ENCODE measurements around the gene CIB1.

Gene CIB1

DNA sequence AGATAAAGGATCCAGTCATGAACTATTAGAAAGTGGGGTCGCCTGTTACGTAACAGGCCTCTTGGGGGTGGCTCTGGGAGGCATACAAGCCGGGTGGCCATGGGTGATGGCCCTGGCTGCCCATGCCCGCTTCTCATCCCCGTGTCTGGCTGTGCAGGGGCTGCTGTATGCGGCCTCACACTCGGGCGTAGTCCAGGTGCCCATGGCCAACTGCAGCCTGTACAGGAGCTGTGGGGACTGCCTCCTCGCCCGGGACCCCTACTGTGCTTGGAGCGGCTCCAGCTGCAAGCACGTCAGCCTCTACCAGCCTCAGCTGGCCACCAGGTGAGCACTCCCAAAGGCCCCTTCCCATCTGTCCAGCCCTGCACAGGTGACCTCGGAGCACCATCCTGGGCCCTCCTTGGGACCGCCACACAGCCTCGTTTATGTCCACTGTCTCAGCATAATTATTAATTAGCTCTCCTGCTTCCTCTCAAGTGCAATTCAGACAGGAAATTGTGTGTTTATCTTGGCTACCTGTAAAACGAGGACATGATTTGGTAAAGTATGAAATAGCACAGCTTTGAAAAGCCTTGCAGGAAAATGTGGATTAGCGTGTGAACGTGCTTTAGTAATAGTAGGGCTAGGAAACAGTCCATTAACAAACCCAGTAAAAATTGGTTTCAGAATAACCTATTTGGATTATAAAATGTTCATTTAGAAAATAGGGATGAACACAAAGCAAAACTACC, 8.1 kb downstream of the CIB1 start:
- no peak overlapping the region for H2BK5ac ChIP-seq (ENCODE audit: low read length)
- no peak overlapping the region for H3K23ac ChIP-seq (ENCODE audit: low read length)
- peaks cover 5% of the 10 kb centered on the region for H3K36me3 ChIP-seq (ENCODE audit: control insufficient read depth, insufficient read depth, low read length)
- no peaks in the 10 kb centered on the region for H3K79me2 ChIP-seq (ENCODE audit: control insufficient read depth, insufficient read depth, low read length)
- no peak overlapping the region for H4K5ac ChIP-seq (ENCODE audit: low read length)
- H3K18ac ChIP-seq (ENCODE audit: low read length) = no peak overlapping the region
- no peaks in the 10 kb centered on the region for H3K4me1 ChIP-seq (ENCODE audit: control insufficient read depth, low read depth, low read length)
- no peak overlapping the region for H2AK5ac ChIP-seq (ENCODE audit: low read length)
- no peak overlapping the region for H3K27ac ChIP-seq (ENCODE audit: low read depth, low read length)
- no peak overlapping the region for H2BK15ac ChIP-seq (replicated peaks; ENCODE audit: low read depth)
- H3K4me3 ChIP-seq (ENCODE audit: low read length) = no peak overlapping the region
- no peak overlapping the region for H2BK120ac ChIP-seq (ENCODE audit: low read depth, low read length)
- H3K79me1 ChIP-seq (ENCODE audit: low read length) = no peaks in the 10 kb centered on the region
- no peak overlapping the region for H3K4ac ChIP-seq (ENCODE audit: low read depth, low read length)
- no CpG with 5 or more reads among the region's 18 CpGs for WGBS (ENCODE audit: extremely low coverage, insufficient coverage, low lambda C conversion rate)
- no peak overlapping the region for H3K56ac ChIP-seq (ENCODE audit: low read length)
- no peak overlapping the region for H3K4me2 ChIP-seq (ENCODE audit: low read length)
- DNase-seq = no peak
- H3K9ac ChIP-seq (ENCODE audit: low read length) = no peak overlapping the region
- H3K27me3 ChIP-seq (ENCODE audit: insufficient read depth, low read length, poor library complexity) = no peaks in the 10 kb centered on the region
- H4K8ac ChIP-seq (ENCODE audit: low read depth, low read length) = no peak overlapping the region

DNA sequence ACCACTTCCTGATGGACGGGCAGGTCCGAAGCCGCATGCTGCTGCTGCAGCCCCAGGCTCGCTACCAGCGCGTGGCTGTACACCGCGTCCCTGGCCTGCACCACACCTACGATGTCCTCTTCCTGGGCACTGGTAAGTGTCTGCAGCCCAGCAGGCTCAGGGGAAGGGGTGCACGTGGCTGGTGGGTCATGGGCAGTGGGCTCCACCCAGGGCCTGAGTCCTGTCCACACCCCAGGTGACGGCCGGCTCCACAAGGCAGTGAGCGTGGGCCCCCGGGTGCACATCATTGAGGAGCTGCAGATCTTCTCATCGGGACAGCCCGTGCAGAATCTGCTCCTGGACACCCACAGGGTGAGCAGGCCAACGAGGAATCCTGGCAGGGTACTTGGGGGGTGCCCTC, 8.7 kb downstream of the CIB1 start:
- no CpG with 5 or more reads among the region's 17 CpGs for WGBS (ENCODE audit: extremely low coverage, insufficient coverage, low lambda C conversion rate)
- Histone ChIP-seq H3K4me1 (ENCODE audit: control insufficient read depth, low read depth, low read length) (no peaks in the 10 kb centered on the region), H4K5ac (ENCODE audit: low read length) (no peak overlapping the region), H3K23ac (ENCODE audit: low read length) (no peak overlapping the region), H3K9ac (ENCODE audit: low read length) (no peak overlapping the region), H3K56ac (ENCODE audit: low read length) (no peak overlapping the region), H3K79me1 (ENCODE audit: low read length) (no peaks in the 10 kb centered on the region), H3K4me2 (ENCODE audit: low read length) (no peak overlapping the region), H3K27ac (ENCODE audit: low read depth, low read length) (no peak overlapping the region), H2BK15ac (replicated peaks; ENCODE audit: low read depth) (no peak overlapping the region), H2BK120ac (ENCODE audit: low read depth, low read length) (no peak overlapping the region), H2BK5ac (ENCODE audit: low read length) (no peak overlapping the region), H2AK5ac (ENCODE audit: low read length) (no peak overlapping the region), H3K4me3 (ENCODE audit: low read length) (no peak overlapping the region), H3K4ac (ENCODE audit: low read depth, low read length) (no peak overlapping the region), H4K8ac (ENCODE audit: low read depth, low read length) (no peak overlapping the region), H3K27me3 (ENCODE audit: insufficient read depth, low read length, poor library complexity) (no peaks in the 10 kb centered on the region), H3K79me2 (ENCODE audit: control insufficient read depth, insufficient read depth, low read length) (no peaks in the 10 kb centered on the region), H3K18ac (ENCODE audit: low read length) (no peak overlapping the region), H3K36me3 (ENCODE audit: control insufficient read depth, insufficient read depth, low read length) (peaks cover 3% of the 10 kb centered on the region)
- no peak for DNase-seq

DNA sequence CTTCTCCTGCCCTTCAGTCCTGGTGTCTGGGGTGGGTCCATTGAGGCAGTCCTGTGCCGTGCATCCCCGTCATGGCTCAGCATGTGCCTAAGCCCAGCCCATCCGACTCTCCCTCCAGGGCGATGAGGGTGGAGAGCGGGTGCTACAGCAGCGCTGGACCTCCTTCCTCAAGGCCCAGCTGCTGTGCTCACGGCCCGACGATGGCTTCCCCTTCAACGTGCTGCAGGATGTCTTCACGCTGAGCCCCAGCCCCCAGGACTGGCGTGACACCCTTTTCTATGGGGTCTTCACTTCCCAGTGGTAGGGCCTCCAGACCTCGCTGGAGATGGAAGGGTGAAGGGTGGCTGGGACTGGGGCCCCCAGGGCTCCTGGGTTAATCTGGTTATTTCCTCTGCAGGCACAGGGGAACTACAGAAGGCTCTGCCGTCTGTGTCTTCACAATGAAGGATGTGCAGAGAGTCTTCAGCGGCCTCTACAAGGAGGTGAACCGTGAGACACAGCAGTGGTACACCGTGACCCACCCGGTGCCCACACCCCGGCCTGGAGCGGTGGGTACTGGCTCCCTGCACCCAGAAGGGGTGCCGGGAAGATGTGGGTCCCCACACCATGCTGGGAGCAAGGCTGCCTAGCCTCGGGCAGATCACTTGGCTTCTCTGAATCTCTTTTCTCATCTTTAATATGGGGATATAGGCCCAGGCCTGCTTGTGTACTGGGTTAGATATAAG, 10.1 kb downstream of the CIB1 start:
- no peaks in the 10 kb centered on the region for H3K79me2 ChIP-seq (ENCODE audit: control insufficient read depth, insufficient read depth, low read length)
- H3K56ac ChIP-seq (ENCODE audit: low read length) = no peak overlapping the region
- no peak overlapping the region for H2BK5ac ChIP-seq (ENCODE audit: low read length)
- H3K9ac ChIP-seq (ENCODE audit: low read length) = no peak overlapping the region
- no peak overlapping the region for H2AK5ac ChIP-seq (ENCODE audit: low read length)
- no peak overlapping the region for H2BK120ac ChIP-seq (ENCODE audit: low read depth, low read length)
- H3K27me3 ChIP-seq (ENCODE audit: insufficient read depth, low read length, poor library complexity) = no peaks in the 10 kb centered on the region
- no peak overlapping the region for H4K5ac ChIP-seq (ENCODE audit: low read length)
- no peaks in the 10 kb centered on the region for H3K36me3 ChIP-seq (ENCODE audit: control insufficient read depth, insufficient read depth, low read length)
- no peak overlapping the region for H3K4ac ChIP-seq (ENCODE audit: low read depth, low read length)
- no peak for DNase-seq
- H3K27ac ChIP-seq (ENCODE audit: low read depth, low read length) = no peak overlapping the region
- no peak overlapping the region for H2BK15ac ChIP-seq (replicated peaks; ENCODE audit: low read depth)
- no CpG with 5 or more reads among the region's 22 CpGs for WGBS (ENCODE audit: extremely low coverage, insufficient coverage, low lambda C conversion rate)
- H3K79me1 ChIP-seq (ENCODE audit: low read length) = no peaks in the 10 kb centered on the region
- H3K23ac ChIP-seq (ENCODE audit: low read length) = no peak overlapping the region
- H3K4me1 ChIP-seq (ENCODE audit: control insufficient read depth, low read depth, low read length) = no peaks in the 10 kb centered on the region
- no peak overlapping the region for H4K8ac ChIP-seq (ENCODE audit: low read depth, low read length)
- H3K18ac ChIP-seq (ENCODE audit: low read length) = no peak overlapping the region
- H3K4me2 ChIP-seq (ENCODE audit: low read length) = no peak overlapping the region
- H3K4me3 ChIP-seq (ENCODE audit: low read length) = no peak overlapping the region

DNA sequence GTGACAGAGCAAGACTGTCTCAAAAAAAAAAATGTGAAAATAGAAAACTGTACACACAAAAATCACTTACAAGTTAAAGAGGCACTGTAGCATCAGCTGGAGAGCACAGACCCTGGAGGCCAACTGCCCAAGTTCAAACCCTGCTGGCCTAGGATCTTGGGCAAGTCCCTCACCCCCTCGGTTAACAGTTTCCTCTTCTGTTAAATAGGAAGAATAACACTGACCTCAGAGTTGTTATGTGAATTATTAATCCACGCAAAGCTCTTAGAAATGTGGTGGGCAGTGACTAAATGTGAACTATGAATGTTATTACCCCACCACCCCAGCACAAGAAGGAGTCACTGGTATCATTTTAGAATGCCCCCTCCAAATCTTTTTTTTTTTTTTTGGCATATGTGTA, 11.2 kb downstream of the CIB1 start:
- H3K4me1 ChIP-seq (ENCODE audit: control insufficient read depth, low read depth, low read length) = no peaks in the 10 kb centered on the region
- no peak overlapping the region for H3K27ac ChIP-seq (ENCODE audit: low read depth, low read length)
- no peak overlapping the region for H2BK120ac ChIP-seq (ENCODE audit: low read depth, low read length)
- H4K8ac ChIP-seq (ENCODE audit: low read depth, low read length) = no peak overlapping the region
- no peak overlapping the region for H3K18ac ChIP-seq (ENCODE audit: low read length)
- H3K4me3 ChIP-seq (ENCODE audit: low read length) = no peak overlapping the region
- no peak overlapping the region for H2BK5ac ChIP-seq (ENCODE audit: low read length)
- H3K4ac ChIP-seq (ENCODE audit: low read depth, low read length) = no peak overlapping the region
- WGBS (ENCODE audit: extremely low coverage, insufficient coverage, low lambda C conversion rate) = no CpG with 5 or more reads among the region's 2 CpGs
- H2BK15ac ChIP-seq (replicated peaks; ENCODE audit: low read depth) = no peak overlapping the region
- H3K4me2 ChIP-seq (ENCODE audit: low read length) = no peak overlapping the region
- no peak overlapping the region for H3K23ac ChIP-seq (ENCODE audit: low read length)
- H3K79me1 ChIP-seq (ENCODE audit: low read length) = no peaks in the 10 kb centered on the region
- DNase-seq = no peak
- H3K9ac ChIP-seq (ENCODE audit: low read length) = no peak overlapping the region
- no peak overlapping the region for H2AK5ac ChIP-seq (ENCODE audit: low read length)
- H3K79me2 ChIP-seq (ENCODE audit: control insufficient read depth, insufficient read depth, low read length) = no peaks in the 10 kb centered on the region
- no peaks in the 10 kb centered on the region for H3K27me3 ChIP-seq (ENCODE audit: insufficient read depth, low read length, poor library complexity)
- H3K56ac ChIP-seq (ENCODE audit: low read length) = no peak overlapping the region
- no peak overlapping the region for H4K5ac ChIP-seq (ENCODE audit: low read length)
- no peaks in the 10 kb centered on the region for H3K36me3 ChIP-seq (ENCODE audit: control insufficient read depth, insufficient read depth, low read length)

DNA sequence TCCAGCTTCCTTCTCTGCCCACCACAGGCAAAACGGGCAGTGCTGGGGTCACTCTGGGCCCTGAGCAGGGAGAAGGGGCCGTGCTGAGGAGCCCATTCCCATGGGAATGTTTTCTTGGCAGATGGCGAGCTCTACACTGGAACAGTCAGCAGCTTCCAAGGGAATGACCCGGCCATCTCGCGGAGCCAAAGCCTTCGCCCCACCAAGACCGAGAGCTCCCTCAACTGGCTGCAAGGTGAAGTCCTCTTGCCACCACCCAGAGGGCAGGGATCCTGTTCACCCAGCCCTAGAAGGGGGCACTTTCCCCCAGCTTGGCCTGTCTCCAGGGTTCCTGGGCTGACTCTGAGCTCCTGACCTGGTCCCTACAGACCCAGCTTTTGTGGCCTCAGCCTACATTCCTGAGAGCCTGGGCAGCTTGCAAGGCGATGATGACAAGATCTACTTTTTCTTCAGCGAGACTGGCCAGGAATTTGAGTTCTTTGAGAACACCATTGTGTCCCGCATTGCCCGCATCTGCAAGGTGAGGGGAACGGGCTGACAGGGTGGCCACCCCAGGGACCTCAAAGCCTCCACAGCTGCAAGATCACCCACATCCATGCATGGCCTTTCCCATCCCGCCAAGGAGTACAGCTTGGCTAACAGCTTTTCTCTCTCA, 12.4 kb downstream of the CIB1 start:
- Histone ChIP-seq H3K23ac (ENCODE audit: low read length) (no peak overlapping the region), H3K56ac (ENCODE audit: low read length) (no peak overlapping the region), H3K79me2 (ENCODE audit: control insufficient read depth, insufficient read depth, low read length) (no peaks in the 10 kb centered on the region), H2BK120ac (ENCODE audit: low read depth, low read length) (no peak overlapping the region), H3K4me3 (ENCODE audit: low read length) (no peak overlapping the region), H3K9ac (ENCODE audit: low read length) (no peak overlapping the region), H3K4me2 (ENCODE audit: low read length) (no peak overlapping the region), H3K79me1 (ENCODE audit: low read length) (no peaks in the 10 kb centered on the region), H2AK5ac (ENCODE audit: low read length) (no peak overlapping the region), H4K8ac (ENCODE audit: low read depth, low read length) (no peak overlapping the region), H3K4me1 (ENCODE audit: control insufficient read depth, low read depth, low read length) (no peaks in the 10 kb centered on the region), H4K5ac (ENCODE audit: low read length) (no peak overlapping the region), H3K18ac (ENCODE audit: low read length) (no peak overlapping the region), H2BK5ac (ENCODE audit: low read length) (no peak overlapping the region), H3K27me3 (ENCODE audit: insufficient read depth, low read length, poor library complexity) (no peaks in the 10 kb centered on the region), H2BK15ac (replicated peaks; ENCODE audit: low read depth) (no peak overlapping the region), H3K27ac (ENCODE audit: low read depth, low read length) (no peak overlapping the region), H3K36me3 (ENCODE audit: control insufficient read depth, insufficient read depth, low read length) (no peaks in the 10 kb centered on the region), H3K4ac (ENCODE audit: low read depth, low read length) (no peak overlapping the region)
- DNase-seq = peak; percentile 86
- WGBS (ENCODE audit: extremely low coverage, insufficient coverage, low lambda C conversion rate) = no CpG with 5 or more reads among the region's 14 CpGs

Measured in mesendoderm (in vitro differentiated cells).